ENCODE data around the gene SLCO4A1.

Gene SLCO4A1

DNA sequence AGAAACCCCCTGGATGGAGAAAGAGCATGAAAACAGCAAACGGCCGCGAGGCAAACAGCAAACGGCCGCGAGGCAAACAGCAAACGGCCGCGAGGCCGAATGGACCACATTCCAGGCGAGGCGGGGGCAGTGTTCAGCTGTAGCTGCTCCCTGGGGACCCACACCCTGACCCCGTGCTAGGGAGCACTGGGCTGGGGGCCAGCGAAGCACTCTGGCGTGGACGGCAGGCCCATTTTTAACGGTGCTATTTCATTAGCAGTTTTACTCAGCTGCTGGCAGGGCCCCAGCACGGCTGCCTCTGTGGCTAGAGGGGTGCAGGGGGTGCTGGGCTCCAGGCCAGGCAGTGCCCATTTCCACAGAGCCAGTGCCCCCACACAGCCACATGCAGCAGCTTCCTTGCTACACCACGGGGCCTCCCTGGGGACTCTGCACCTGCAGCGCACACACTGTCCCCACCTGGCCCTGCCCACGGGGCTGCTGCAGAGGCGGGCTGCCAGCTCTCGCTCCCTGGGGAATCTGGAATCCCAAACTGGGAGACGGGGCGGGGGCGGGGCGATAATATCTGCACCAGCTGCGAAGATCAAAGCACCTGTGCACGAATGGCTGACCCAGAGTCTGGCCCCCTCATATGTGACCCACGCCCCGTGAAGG lies 35.6 kb upstream of the SLCO4A1 start:
- no peak for DNase-seq

- DNase-seq, result no peak
Observed at GRCh38 chr20:62607366-62608217, 34.7 kb upstream of the SLCO4A1 start.

GRCh38 chr20:62608218-62608565 lies 34.1 kb upstream of the SLCO4A1 start:
- DNase-seq, result no peak

DNA sequence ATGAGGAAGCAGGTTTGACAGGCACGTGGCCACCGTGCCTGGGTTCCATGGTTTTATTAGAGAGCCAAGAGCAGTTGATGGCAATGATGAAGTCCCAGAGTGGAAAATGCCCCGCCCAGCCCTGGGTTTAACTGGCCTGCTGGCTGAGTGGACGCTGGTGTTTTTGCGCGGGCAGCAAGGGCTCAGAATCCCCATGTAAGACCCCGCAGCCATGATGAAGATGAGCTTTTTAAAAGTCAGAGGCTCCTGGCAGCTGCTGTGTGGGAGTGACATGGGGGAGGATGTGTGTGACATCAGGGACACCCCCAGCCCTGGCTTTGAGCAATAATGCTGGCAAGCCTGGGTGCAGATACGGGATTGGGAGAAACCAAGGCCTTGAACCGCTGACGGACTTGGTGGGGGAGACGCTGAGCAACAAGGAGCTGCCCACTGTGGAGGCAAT lies 33.0 kb upstream of the SLCO4A1 start:
- no peak for DNase-seq

DNA sequence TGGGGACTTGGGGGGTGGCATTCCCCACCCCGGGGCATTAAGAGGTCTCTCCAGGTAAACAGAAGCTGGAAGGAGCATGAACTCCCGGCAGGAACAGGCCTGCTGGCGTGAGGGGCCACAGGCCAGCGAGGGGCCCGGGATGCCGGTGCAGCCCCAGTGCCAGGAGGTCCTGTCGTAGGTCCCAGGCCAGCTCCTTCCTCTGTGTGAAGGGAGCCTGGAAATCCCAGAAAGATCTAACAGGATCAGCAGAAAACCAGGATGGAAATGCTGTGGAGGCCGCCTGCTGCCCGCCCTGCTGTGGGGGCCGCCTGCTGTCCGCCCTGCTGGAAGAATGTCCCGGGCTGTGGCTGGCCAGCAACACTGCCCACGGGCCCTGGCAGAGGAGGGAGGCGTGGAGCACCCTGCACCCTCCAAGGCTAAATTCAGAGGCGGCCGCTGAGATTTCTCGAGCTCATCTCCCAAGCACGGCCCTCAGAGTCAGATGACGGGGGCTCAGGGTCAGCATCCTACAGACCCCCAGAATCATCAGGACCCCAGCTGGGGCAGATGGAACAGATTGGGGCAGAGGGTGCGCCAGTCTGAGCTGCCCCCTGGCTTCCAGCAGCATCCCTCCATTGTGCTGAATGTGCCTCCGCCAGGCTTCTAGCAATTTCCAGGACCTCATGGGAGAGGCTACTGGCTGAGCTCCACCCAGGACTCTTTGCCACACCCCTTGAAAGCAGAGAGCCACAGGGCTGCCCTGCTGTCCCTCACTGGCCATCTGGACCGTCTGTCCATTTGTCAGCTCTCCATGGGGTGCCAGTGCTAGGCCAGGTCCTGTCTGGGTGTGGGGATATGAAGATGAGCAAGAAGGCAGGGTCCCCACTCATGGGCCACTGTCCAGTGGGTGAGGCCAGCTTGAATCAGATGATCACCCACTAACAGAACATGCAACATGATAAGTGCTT lies 32.2 kb upstream of the SLCO4A1 start:
- DNase-seq, result no peak

- no peak for DNase-seq
Observed at GRCh38 chr20:62611012-62611411, 31.3 kb upstream of the SLCO4A1 start.

- DNase-seq, result no peak
Observed at GRCh38 chr20:62611819-62612218, 30.5 kb upstream of the SLCO4A1 start.

DNA sequence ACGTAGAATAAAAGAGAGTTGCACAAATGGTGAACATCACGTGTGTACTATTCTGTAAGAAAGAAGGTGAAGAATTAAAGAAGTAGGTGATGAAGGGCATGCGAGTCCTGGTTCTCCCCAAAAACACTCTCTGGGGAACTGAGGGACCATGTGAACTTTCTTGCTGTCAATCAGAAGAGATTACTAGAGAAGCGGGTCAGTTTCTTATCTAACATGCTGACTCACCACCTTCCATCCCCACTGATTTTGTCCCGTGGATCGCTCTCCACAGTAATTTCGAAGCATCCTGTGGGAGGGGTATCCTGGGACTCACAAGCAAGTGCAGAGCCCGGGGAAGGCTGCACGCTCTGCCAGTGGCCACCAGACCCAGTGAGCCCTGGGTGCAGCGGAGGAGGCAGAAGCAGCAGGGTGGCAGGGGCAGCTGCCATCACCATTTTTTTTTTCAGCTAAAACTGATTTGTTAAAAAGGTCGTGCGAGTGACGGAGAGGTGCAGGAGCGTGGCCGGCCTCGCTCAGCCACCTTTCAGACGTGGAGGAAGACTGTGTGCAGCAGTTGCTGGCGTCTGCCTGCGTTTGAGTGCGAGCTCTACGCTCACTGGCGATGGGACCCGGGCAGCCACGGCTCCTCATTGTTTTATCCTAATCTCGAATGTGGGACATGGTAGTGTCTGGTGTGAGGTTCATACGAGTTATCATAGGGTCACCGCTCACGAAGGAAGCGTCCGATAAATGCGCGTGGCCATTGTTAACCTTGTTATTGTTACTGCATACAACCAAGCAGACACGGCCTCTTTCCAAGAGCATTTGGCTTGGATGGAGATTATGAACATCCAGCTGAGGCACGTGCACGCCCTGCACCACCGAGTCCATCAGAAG lies 28.0 kb upstream of the SLCO4A1 start:
- no peak for DNase-seq

DNA sequence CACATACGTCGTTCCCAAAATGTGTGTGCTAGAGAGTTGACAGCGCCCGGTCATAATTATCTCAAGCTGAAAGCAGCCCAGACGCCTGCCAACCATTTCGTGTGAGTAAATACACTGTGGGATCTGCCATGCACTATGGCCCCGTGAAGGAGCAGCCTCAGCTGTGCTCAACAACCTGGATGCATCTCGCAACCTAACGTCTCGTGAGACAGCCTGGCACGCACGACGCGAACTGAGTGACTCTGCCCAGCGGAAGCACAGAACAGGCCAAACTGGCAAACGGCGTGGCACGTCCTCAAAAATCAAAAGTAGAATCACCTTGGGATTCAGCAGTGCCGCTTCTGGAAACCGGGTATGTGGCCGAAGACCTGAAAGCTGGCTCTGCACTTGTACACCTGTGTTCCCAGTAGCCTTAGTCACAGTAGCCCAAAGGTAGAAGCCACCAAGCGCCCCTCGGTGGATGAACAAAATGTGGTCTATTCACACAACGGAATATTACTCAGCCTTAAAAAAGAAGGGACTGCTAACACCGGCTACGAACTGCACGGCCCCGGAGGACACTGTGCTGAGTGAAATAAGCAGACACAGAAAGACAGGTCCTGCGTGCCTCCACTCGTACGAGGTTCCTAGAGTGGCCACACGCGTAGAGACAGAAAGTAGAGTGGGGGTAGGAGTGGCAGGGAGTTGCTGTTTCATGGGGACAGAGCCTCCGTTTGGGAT lies 27.2 kb upstream of the SLCO4A1 start:
- no peak for DNase-seq

DNA sequence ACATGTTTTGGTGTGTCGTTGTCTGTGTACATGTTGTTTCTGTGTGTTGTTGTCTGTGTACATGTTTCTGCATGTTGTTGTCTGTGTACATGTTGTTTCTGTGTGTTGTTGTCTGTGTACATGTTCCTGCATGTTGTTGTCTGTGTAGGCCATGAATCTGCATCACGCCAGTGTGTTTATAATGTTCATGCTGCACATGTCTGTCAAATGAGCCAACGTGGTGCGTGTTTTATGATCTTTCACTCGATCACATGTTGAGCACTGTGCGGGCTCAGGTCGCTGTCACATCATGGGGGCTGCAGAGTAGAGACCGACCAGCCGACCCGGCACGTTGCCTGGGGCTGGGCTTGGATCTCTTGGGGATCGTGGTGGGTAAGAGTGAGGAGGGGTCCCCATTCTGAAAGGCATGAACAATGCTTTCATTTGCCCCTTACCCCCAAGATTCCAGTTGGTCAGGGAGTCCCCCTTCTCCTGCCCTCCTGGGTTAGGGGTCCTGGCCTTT lies 26.5 kb upstream of the SLCO4A1 start:
- no peak for DNase-seq

GRCh38 chr20:62616728-62617621 lies 25.3 kb upstream of the SLCO4A1 start:
- peak; percentile 45 for DNase-seq

GRCh38 chr20:62617711-62618483 lies 24.4 kb upstream of the SLCO4A1 start:
- no peak for DNase-seq

DNA sequence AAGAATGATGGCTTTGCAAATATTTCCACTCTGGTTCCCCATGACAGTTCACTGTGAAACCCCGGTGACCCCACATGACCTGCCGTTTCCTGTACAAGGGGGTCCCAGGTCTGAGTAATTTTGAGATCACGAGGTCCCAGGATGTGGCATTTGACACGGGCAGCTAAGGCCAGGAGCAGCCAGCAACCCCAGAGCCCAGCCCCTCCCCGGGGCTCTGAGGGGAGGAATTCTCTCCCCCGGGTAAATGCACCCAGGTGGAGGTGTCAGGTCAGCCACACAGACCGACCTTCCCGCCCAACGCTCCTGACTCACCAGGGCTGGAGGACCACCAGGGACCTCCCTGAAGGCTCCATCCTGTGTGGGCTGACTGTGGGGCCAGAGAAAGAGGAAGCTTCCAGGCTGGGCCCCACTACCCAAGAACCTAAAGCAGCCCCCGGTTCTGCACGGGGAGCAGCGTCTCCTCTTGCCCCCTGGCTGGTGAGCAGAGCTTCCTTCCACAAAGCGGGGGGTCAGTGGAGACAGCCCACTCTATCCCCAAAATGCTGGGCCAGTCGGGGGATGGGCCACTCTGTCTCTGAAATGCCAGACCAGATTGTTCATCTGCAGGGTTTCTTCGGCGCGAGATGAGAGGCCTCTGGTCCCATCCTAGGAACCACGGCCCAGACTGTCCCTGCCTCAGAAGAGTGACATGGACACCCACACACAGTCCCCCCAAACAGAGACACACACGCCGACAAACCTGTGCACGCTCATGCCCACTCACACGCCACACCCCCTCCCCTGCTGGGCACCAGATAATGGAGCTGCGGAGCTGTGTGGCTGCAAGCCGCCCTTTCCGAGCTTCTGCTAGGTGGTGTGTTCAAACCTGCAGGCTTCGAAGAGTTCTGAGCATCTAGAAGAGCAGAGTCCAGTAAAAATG lies 23.4 kb upstream of the SLCO4A1 start:
- DNase-seq, result no peak

GRCh38 chr20:62620625-62621024 lies 21.7 kb upstream of the SLCO4A1 start:
- DNase-seq, result no peak

DNA sequence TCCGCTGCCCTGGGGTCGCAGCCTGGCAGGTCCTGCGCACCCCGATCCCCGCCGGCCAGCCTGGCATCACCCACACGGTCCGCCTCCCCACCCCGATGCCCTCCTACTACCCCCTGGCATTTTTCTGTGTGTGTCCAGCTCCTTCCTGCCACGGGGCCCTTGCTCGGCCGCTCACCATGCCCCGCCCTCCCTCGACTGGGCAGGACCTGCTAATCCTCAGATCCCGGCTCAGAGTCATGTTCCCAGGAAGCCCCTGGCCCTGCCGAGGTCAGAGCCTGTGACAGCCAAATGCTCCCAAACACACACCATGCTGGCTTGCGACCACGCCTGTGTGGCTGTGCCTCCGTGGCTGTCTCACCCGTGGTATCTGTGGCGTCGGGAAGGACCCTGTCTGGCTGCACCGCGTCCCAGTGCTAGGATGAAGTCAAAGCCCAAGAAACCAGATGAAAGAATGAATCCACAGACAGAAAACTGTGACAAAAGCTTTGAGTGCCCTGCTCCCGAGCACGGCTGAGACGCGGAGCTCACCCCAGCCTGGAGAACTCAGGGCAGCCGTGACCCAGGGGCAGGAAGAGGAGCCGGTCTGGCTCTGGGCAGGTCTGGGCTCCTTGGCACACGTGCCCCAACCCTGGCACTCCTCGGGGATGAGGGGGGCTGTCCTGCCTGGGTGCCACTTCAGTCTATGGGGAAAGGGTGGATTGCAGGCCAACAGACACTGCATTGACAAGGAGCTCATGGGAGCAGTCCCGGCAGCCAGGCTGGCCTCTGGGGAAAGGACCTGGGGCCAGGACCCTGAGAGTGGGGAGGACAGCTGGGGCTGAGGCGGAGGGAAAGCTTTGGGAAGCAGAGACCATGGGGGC lies 20.8 kb upstream of the SLCO4A1 start:
- DNase-seq, result no peak

DNA sequence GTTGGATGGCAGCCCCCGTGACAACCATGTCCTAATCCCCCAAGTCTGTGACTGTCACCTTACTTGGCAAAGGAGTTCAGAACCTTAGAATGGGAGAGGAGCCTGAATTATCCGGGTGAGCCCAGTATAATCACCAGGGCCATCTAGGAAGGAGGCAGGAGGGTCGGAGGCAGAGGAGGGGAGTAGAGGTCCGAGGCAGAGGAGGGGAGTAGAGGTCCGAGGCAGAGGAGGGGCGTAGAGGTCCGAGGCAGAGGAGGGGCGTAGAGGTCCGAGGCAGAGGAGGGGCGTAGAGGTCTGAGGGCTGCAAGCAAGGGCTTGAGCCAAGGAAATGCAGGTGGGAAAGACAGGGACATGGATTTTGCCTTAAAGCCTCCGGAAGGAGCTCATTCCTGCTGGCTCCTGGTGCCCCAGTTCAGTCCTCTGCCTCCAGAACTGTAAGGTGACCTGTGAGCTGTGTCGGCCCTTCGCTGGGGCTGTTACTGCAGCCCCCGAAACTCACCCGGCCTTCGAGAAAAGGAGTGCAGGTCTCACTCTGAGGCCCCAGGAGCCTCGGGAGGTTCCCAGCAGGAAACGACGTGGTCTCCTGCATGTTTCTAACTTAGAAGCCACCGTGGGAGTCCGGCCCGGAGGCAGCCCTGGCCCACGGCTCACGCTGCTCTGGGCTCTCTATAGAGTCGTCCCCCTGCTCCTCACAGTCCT lies 20.0 kb upstream of the SLCO4A1 start:
- DNase-seq, result no peak

Measured in fibroblast of skin of scalp (primary cell).